Prostate gland (tissue), 2 donors: Measurements from ENCODE around the gene GLIS1.

Source experiments
- POLR2A ChIP-seq: fragments of 450-650 bp; IDR thresholded peaks from one replicate; pipeline ENCODE4 v1.6.1; 2016; ENCODE audit warnings: antibody characterized with exemption, mild to moderate bottlenecking
- POLR2AphosphoS5 ChIP-seq: sonication (generic); formaldehyde crosslinking; IDR thresholded peaks from one replicate; pipeline ENCODE4 v1.6.1; 2017; ENCODE audit warnings: antibody characterized with exemption
- TF ChIP-seq, protein P1 (sequence below), 4 experiments: fragments of 200-600 bp in 2 of 4; fragments of 450-650 bp in 2 of 4; sonication (generic) in 2 of 4; IDR thresholded peaks; 1 replicate in 3 of 4; 2 replicates in 1 of 4; pipeline ENCODE4 v1.5.1; 2016 to 2019; ENCODE audit warnings: antibody characterized with exemption in 4 of 4, mild to moderate bottlenecking in 2 of 4, moderate library complexity in 2 of 4

DNA sequence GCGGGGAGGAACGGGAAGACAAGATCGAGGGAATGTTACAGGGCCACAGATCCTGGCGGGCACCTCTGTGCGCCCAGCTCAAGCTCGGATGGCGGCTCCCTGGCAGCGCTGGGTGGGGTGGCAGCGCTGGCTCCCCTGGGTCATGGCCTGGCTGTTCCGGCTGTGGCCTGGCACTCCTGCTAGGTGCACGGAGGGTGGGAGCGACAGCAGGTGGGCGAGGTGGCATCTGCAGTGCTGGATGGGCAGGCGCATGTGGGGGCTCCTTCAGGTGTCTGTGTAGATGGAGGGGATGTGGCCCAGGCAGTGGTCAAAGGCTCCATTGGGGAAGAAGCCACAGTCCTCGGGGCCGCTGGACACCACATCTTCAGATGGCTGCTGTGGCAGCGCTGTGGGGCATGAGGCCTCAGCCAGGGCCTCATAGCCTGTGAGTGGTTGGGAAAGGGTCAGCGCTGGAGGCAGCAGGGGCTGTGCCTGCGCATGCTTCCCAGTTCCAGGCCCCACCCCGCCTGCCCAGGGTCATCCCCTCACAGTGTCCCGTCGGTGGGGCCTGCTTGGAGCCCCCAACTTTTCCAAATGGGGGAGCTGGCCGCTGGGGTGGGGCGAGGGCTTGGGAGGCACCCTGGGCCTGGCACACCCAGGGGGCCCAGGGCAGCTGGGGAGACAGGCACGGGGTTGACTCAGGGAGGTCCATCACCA is 232.5 kb downstream of the GLIS1 start:
- TF ChIP-seq POLR2A (no peak), POLR2AphosphoS5 (no peak)
- TF ChIP-seq, protein P1, sequence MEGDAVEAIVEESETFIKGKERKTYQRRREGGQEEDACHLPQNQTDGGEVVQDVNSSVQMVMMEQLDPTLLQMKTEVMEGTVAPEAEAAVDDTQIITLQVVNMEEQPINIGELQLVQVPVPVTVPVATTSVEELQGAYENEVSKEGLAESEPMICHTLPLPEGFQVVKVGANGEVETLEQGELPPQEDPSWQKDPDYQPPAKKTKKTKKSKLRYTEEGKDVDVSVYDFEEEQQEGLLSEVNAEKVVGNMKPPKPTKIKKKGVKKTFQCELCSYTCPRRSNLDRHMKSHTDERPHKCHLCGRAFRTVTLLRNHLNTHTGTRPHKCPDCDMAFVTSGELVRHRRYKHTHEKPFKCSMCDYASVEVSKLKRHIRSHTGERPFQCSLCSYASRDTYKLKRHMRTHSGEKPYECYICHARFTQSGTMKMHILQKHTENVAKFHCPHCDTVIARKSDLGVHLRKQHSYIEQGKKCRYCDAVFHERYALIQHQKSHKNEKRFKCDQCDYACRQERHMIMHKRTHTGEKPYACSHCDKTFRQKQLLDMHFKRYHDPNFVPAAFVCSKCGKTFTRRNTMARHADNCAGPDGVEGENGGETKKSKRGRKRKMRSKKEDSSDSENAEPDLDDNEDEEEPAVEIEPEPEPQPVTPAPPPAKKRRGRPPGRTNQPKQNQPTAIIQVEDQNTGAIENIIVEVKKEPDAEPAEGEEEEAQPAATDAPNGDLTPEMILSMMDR (IDR thresholded peaks at IDR 0.05) = no peak
